ENCODE data around the gene BCL11B.

Gene BCL11B

DNA sequence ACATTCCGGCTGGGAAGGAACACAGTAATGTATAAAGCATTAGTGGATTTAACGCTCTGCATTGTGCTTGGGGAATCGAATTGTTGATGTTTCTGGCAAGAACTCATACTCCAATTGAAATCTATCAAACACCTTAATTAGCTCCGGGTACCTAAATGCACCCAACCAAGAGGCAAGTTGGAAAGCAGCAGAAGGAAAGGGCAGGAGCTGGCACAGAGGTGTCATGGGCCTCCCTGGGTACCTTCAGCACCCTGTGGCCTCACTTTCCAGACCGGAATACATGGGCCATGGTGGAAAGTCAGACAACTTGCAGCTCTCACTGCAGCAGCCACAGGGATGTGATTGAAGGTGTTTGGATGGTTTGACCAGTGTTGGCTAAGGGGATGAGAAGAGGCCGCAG is 6.8 kb upstream of the BCL11B start:
- H3K4me1 Mint-ChIP-seq: peaks cover 6 to 7% of the 10 kb centered on the region in 2 donors
- H3K4me3 Mint-ChIP-seq: no peak overlapping the region
- ATAC-seq (replicated peaks) (no peak), DNase-seq (no peak)
- peaks cover 43 to 54% of the 10 kb centered on the region in 2 donors for H3K27me3 Mint-ChIP-seq
- no peaks in the 10 kb centered on the region for H3K9me3 Mint-ChIP-seq
- no peak overlapping the region for H3K27ac Mint-ChIP-seq
- H3K36me3 Mint-ChIP-seq: peaks cover 3 to 5% of the 10 kb centered on the region in 2 donors

GRCh38 chr14:99277530-99277929 is 5.5 kb upstream of the BCL11B start:
- Mint-ChIP-seq H3K4me3 (no peak overlapping the region), H3K9me3 (no peaks in the 10 kb centered on the region), H3K4me1 (peaks cover 9 to 15% of the 10 kb centered on the region in 2 donors), H3K36me3 (peaks cover 3 to 5% of the 10 kb centered on the region in 2 donors), H3K27ac (no peak overlapping the region), H3K27me3 (peaks cover 50 to 62% of the 10 kb centered on the region in 2 donors)
- no peak for ATAC-seq (replicated peaks)
- no peak for DNase-seq

- Mint-ChIP-seq H3K27me3 (peaks cover 59 to 73% of the 10 kb centered on the region in 2 donors), H3K4me3 (no peak overlapping the region), H3K27ac (no peak overlapping the region), H3K36me3 (peaks cover 3 to 5% of the 10 kb centered on the region in 2 donors), H3K9me3 (no peaks in the 10 kb centered on the region), H3K4me1 (peaks cover 14 to 24% of the 10 kb centered on the region in 2 donors)
- ATAC-seq (replicated peaks) (no peak), DNase-seq (no peak)
Measured at GRCh38 chr14:99276482-99276881, 4.5 kb upstream of the BCL11B start.

DNA sequence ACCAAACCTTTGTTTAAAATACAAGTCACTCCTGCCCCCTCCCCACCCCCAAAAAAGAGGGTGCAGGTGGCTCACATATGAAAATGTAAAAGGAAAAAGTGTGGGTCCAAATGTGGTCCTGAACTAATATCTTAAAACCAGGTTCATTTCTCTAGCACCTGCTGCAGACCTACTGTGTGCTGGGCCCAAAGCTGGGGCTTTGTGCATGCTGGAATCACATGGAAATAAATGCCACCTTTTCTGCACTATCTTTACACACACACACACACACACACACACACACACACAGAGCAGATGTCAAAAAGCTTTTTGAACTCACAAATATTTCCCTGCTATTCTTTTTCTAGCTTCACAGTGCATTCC is 3.2 kb upstream of the BCL11B start:
- no peaks in the 10 kb centered on the region for H3K9me3 Mint-ChIP-seq
- peaks cover 15 to 30% of the 10 kb centered on the region in 2 donors for H3K4me1 Mint-ChIP-seq
- H3K27ac Mint-ChIP-seq: no peak overlapping the region
- ATAC-seq (replicated peaks): no peak
- peaks cover 57 to 71% of the 10 kb centered on the region in 2 donors for H3K27me3 Mint-ChIP-seq
- DNase-seq: no peak
- H3K4me3 Mint-ChIP-seq: peak overlapping the region; percentile 72 to 86
- peaks cover 5% of the 10 kb centered on the region in 2 donors for H3K36me3 Mint-ChIP-seq

GRCh38 chr14:99274346-99275221 is 2.6 kb upstream of the BCL11B start:
- Mint-ChIP-seq H3K36me3 (peaks cover 5% of the 10 kb centered on the region in 2 donors), H3K4me3 (peak overlapping the region; percentile 72 to 86)

GRCh38 chr14:99273766-99274345 is 1.9 kb upstream of the BCL11B start:
- Mint-ChIP-seq H3K27ac (no peak overlapping the region), H3K9me3 (no peaks in the 10 kb centered on the region), H3K4me3 (no peak overlapping the region), H3K27me3 (peaks cover 56 to 76% of the 10 kb centered on the region in 2 donors), H3K36me3 (peaks cover 5% of the 10 kb centered on the region in 2 donors), H3K4me1 (peaks cover 17 to 38% of the 10 kb centered on the region in 2 donors)
- no peak for DNase-seq
- no peak for ATAC-seq (replicated peaks)

More at GRCh38 chr14:99274346-99275221, 2.6 kb upstream of the BCL11B start:
- peaks cover 17 to 35% of the 10 kb centered on the region in 2 donors for H3K4me1 Mint-ChIP-seq
- H3K27me3 Mint-ChIP-seq: peaks cover 58 to 72% of the 10 kb centered on the region in 2 donors
- DNase-seq (no peak), ATAC-seq (replicated peaks) (peak; percentile 20 to 25)
- no peaks in the 10 kb centered on the region for H3K9me3 Mint-ChIP-seq
- peak overlapping the region; percentile 83 for H3K27ac Mint-ChIP-seq

GRCh38 chr14:99272899-99273765 is 1.1 kb upstream of the BCL11B start:
- H3K9me3 Mint-ChIP-seq: no peaks in the 10 kb centered on the region
- DNase-seq: no peak
- peaks cover 5% of the 10 kb centered on the region in 2 donors for H3K36me3 Mint-ChIP-seq
- peaks cover 57 to 76% of the 10 kb centered on the region in 2 donors for H3K27me3 Mint-ChIP-seq
- peak overlapping the region; percentile 84 for H3K27ac Mint-ChIP-seq
- H3K4me1 Mint-ChIP-seq: peaks cover 17 to 41% of the 10 kb centered on the region in 2 donors
- H3K4me3 Mint-ChIP-seq: peak overlapping the region; percentile 75 to 84
- no peak for ATAC-seq (replicated peaks)

DNA sequence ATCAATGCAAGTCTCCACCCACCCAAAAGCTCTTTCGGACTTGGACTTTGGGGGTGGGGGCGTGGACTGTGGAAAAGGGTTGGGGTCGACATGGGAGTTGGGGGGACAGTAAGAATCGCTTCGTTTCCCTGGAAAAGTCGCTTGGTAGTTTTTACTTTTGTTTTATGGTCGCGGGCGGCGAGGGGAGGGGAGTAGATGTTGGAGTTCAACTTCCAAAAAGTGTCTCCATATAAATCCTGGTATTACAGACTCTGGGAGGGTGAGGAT is 568 bp upstream of the BCL11B start:
- ATAC-seq (replicated peaks) (no peak), DNase-seq (no peak)
- Mint-ChIP-seq H3K4me3 (peak overlapping the region; percentile 75 to 84), H3K9me3 (no peaks in the 10 kb centered on the region), H3K27ac (peak overlapping the region; percentile 84), H3K4me1 (peaks cover 17 to 41% of the 10 kb centered on the region in 2 donors), H3K27me3 (peaks cover 60 to 78% of the 10 kb centered on the region in 2 donors), H3K36me3 (peaks cover 5% of the 10 kb centered on the region in 2 donors)

DNA sequence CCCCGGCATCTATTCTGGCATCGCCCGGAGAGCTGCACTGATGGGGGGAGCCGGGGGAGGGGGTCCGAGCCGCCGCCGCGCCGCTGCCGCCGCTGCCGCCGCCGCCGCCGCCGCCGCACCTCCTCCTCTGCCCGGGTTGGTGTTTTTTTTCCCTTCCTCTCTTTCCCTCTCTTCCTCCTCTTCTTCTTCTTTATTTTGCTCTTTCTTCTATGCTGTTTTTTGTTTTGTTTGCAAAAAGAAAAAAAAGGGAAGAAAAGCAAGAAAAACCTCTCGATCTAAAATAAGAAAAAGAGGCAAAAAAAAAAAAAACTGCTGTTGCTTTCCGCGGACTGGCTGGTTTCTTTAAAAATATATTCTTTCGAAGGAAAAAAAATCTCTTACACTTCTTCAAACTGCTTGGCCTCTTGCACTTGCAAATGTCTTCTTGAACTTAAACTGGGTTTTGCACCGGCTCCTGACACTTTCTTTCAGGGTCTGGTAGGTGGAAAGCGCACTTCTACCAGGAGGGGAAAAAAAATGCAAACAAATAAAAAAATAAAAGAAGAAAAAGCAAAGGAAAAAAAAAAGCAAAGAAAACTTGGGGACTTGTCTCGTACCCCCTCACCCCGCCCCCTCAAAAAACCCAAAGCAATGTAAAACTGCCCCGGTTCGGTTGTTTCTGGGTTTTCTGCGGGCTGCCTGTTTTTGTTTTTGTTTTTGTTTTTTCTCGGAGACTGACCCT is 616 bp downstream of the BCL11B start:
- Mint-ChIP-seq H3K4me3 (peak overlapping the region; percentile 75 to 84), H3K27me3 (peaks cover 68 to 80% of the 10 kb centered on the region in 2 donors), H3K9me3 (no peaks in the 10 kb centered on the region), H3K4me1 (peaks cover 22 to 47% of the 10 kb centered on the region in 2 donors), H3K27ac (peak overlapping the region; percentile 86), H3K36me3 (peaks cover 5% of the 10 kb centered on the region in 2 donors)
- ATAC-seq (replicated peaks) (no peak), DNase-seq (no peak)

DNA sequence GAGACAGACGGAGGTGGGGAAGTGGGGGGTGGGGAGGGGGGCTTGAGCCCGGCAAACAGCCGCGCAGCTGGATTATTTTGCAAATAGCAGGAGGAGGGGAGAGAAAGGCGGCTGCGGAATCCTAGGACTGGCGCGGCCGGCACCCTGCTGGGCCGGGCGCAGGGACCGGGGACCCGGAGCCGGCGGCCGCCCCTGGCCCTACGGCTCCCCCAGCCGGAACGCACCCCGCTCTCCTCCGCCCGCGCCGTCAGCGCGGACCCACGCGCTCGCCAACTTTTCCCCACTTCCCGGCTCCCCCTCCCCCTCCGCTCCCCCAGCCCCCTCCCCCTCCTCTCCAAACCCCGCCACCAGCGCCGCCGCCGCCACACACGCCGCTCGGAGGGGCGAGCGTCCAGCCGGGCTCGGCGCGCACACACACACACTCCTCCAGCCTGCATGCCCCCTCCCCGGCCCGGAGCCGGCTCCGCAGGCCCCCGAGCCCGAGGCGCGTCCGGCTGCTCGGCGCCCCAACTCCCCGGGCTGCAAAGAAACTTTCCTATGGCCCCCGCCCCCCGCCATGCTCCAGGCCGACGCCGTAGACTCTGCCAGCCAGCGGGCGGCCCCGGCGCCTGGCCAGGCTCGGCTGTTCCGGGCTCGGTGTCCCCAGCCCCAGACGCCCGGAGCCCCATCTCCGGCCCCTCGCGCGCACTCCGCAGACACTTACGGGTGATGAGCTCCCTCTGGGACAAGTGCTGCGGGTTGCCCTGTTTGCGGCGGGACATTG is 1.4 kb downstream of the BCL11B start:
- Mint-ChIP-seq H3K4me3 (peak overlapping the region; percentile 71 to 84), H3K4me1 (peaks cover 24 to 52% of the 10 kb centered on the region in 2 donors), H3K27ac (peak overlapping the region; percentile 83), H3K36me3 (peaks cover 5% of the 10 kb centered on the region in 2 donors), H3K27me3 (peaks cover 69 to 80% of the 10 kb centered on the region in 2 donors), H3K9me3 (no peaks in the 10 kb centered on the region)
- no peak for ATAC-seq (replicated peaks)
- DNase-seq: no peak

GRCh38 chr14:99268810-99269707 is 2.9 kb downstream of the BCL11B start:
- Mint-ChIP-seq H3K36me3 (peaks cover 0 to 1% of the 10 kb centered on the region in 2 donors), H3K27me3 (peaks cover 70 to 79% of the 10 kb centered on the region in 2 donors), H3K4me3 (no peak overlapping the region), H3K27ac (peak overlapping the region; percentile 20), H3K4me1 (peaks cover 19 to 45% of the 10 kb centered on the region in 2 donors), H3K9me3 (no peaks in the 10 kb centered on the region)
- DNase-seq (no peak), ATAC-seq (replicated peaks) (no peak)
